Stimulated activated CD4-positive, alpha-beta T cell treated with anti-CD3 and anti-CD28 coated beads, Interleukin-1b, Interleukin-23, amount 100 ng/mL, for 24 hours (primary cell): ENCODE results near the gene PADI4.

Experiments
- DNase-seq, 4 experiments: peaks; one replicate each; pipeline ENCODE4 v3.0.0-alpha.2; 2020; ENCODE audit warnings: low read depth in 4 of 4, low spot score in 1 of 4

Gene PADI4

DNA sequence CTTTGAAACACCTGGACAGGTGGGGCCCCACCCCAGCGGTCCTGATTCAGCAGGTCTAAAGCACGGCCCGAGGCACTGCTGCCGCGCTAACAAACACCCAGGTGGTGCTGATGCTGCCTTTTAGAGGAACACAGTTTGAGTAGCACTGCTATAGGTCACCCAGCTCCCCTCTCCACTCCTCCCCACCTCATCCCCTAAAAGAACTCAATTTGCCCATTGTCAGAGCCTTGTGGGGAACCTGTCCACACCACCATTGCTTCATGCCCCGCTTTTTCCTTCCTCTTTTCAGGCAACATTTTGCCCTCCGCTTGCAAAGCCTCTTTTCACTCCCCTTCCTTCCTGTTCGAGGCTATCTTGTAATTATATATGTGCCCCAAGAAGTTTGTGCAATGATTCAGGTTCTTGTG is 26.2 kb upstream of the PADI4 start:
- DNase-seq, result no peak

DNA sequence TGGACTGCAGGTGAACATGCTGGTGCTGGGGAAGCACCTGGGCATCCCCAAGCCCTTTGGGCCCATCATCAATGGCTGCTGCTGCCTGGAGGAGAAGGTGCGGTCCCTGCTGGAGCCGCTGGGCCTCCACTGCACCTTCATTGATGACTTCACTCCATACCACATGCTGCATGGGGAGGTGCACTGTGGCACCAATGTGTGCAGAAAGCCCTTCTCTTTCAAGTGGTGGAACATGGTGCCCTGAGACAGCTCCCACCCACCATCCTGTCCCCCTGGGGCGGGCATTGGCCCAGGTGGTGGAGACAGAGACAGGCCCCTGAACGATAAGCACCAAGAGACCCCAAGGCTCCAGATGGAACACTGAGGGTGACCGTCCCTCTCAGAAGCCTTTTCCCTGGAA is 25.2 kb upstream of the PADI4 start:
- DNase-seq, result no peak

DNA sequence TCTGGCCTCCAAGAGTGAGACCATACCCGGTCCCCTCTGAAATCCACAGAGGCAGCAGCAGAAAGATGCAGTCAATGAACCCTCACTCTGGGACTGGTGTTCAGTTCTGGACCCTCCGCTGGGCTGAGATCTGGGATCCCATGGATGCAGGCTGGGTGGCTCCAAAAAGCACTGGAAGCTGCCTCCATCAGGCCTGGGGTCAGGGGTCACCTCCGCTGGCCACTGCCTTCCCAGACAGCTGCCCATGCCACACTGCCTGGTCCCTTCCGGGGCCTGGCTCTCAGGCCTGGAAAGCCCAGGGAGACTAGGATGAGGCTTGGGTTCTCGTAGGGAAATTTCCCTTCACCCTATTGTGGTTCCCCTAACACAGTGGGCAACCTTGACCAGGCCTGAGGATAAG is 21.4 kb upstream of the PADI4 start:
- DNase-seq, result no peak

DNA sequence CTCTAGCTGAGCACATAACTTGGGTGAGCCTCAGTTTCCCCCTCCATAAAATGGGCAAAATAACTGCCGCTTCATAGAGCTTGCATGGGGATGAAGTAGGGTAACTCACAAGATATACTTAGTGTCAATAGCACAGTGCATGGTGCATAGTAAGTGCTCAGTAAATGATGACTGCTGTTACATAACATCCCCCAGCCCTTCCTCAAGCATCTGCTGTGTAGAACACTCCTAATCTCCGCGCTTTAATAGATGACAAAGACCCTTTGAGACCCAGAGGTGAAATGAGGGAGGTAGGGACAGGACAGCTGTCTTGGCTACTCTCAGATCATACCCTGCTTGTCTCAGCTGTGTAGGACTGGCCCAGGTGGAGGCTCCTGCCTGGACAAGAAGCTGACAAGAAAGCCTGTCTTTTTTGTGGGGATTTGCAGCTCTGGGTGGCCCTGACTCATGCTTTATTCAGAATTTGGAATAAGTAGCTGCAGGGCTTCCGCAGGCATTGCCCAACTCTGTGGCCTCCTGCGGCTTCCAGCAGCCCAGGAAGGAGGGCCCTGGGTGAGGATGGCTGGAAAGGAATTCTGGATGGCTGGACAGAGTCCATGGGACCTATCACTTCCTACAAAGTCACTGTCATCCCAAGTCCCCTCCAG is 20.7 kb upstream of the PADI4 start:
- DNase-seq, result no peak

DNA sequence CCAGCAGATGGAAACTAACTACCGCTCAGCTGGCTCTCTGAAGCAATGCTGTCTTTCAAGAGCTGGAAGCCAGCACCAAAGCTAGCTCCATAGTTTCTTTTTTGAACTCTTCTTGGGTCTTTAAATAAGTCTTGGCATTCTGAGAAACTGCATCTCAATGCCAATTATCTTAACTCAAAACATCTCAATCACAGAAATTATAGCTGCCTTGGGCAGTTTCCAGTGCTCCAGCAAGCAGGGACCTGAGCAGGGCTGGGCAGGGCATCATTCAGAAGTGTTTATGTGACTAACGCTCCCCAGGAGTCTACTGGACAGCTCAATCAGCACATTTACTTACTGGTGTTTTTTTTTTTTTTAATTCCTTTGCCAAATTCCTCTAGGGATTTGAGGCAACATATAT is 18.3 kb upstream of the PADI4 start:
- no peak for DNase-seq

DNA sequence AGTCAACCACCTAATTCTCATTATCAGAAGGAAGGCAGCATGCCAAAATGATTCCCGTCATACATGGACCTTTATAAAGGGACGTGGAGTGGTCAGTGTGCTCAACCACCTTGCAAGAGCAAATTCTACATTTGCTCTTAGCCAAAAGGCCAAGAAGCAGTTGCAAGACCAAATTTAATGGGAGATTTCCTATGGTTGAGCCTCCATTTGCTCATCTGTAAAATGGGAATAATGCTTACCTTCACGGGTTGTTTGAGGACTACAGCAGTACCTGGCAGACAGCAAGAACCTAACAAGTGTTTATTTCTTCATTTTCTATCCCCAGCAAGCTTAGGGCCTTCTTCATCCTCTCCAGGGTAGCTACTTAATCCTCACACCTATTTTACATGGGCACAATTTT is 17.4 kb upstream of the PADI4 start:
- no peak for DNase-seq

DNA sequence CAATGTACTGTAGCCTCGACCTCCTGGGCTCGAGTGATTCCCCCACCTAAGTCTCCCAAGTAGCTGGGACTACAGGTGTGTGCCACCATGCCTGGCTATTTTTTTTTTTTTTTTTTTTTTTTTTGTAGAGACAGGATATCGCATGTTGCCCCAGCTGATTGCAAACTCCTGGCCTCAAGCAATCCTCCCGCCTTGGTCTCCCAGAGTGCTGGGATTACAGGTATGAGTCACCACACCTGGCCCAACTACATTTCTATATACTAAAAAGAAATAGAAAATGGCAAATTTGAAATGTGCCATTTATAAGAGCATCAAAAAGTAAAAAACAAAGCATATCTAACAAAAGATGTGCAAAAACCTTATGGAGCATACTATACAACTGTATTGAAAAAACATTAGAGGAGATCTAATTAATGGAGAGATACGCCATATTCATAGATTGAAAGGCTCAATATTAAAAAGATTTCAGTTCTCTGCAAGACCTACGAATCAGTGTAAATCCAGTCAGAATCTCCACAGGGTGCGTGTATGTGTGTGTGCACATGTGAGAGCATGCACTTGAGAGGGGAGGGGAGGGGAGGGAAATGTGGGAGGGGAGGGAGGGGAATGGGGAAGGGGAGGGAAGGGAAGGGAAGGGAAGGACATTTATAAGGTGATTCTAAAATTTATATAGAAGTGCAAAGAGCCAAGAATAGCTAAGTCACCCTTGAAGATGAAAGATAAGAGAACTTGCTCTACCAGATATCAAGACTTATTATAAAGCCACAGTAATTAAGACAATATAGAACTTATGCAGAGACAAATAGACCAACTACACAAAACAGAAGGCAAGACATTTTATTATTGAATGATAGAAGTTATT is 15.5 kb upstream of the PADI4 start:
- no peak for DNase-seq

DNA sequence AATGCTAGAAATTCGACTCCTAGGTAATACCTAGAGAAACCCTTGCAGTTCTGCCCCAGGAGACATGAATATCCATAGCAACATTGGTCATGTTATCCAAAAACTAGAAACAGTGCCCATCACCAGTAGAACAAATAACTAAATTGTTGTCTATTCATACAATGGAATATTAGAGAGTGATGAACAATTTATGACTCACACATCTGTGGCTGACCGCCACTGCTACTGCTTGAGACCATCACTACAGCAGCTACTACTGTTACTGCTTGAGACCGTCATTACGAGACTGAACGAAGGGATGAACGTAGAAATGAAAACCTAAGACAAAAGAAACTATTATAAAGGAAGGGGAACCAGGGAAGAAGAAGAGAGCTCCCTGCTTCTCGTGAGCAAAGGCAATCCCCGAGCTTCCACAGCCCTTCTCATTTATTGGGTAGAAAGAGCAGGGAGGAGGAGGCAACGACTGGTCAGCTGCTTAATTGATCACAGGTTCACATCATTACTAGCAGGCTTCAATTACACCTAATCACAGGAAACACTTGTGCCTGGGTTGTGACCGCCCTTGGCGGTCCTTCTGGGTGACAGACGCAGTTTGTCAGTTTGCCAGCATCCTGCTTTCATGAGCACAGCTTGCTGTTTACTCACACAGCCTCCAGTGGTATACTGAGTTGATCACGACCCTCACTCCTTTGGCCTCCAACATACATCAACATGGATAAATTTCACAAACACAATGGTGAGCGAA is 14.1 kb upstream of the PADI4 start:
- DNase-seq, result no peak

DNA sequence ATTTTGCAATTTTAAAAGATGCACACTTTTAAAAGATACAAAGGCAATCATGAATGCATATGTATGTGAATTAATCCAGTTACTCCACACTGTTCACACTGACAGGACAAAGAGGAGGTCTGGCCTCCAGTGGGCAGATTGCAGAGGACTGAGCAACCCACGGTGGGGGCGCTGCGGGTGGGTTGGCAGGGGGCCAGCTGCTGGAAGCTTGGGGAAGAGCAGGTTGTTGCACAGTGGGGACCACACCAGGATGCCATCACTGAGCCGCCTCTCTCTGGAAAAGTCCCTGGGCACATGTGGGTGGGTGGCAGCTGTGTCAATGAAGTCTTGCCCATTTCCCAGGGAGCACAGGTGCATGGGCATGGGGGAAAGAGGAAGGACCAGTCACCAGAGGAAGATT is 12.7 kb upstream of the PADI4 start:
- DNase-seq, result no peak

DNA sequence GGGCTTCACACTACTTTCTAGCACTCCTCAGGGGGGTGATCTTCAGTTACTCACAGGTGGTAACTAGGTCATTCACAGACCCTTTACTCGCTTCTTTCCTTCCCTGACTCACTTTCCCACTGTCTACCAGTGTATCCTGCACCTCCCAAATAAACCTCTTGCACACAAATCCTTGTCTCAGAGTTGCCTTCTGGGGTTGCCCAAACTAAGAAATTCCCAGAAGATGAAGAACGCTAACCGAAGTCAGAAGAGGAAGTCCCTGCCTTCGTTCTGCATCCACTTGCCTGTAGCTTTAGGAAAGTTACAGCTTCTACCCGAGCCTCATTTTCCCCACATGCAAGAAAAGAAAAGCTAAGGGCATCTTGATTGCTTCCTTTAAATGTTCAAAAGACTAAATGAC is 11.9 kb upstream of the PADI4 start:
- no peak for DNase-seq

DNA sequence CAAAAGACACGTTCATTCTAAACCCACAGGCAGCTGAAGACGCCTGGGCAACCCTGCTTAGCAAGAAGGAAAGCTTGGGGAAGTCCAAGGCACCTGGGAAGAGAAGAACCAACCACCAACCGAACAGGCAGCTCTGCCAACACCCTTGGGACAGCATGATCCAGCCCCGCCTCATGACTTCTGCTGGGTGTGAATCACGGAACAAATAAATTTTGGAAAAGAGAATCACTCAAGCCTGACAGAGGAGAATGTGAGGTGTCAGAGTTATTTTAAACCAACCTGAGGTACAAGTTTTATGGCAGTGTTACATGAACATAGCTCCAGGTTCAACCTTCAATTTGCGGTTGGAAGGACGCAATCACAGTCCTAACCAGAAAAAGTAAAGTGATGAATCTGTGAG is 10.0 kb upstream of the PADI4 start:
- no peak for DNase-seq

DNA sequence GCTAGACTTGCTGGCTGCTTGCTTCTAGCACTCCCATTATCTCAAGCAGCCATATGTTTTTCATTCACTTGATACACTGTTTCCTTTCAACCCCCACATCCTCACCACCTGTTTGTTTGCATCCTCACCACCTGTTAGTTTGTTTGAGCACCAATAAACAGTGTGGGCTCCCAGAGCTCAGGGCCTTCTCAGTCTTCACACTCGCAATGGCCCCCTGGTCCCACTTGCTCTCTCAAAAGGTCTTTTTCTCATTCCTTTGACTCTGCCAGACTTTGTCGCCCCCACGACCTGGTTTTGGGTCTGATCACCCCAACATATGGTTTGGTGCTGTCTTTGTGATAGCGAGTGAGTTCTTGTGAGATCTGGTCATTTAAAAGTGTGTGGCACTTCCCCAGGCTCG is 6.2 kb upstream of the PADI4 start:
- no peak for DNase-seq

DNA sequence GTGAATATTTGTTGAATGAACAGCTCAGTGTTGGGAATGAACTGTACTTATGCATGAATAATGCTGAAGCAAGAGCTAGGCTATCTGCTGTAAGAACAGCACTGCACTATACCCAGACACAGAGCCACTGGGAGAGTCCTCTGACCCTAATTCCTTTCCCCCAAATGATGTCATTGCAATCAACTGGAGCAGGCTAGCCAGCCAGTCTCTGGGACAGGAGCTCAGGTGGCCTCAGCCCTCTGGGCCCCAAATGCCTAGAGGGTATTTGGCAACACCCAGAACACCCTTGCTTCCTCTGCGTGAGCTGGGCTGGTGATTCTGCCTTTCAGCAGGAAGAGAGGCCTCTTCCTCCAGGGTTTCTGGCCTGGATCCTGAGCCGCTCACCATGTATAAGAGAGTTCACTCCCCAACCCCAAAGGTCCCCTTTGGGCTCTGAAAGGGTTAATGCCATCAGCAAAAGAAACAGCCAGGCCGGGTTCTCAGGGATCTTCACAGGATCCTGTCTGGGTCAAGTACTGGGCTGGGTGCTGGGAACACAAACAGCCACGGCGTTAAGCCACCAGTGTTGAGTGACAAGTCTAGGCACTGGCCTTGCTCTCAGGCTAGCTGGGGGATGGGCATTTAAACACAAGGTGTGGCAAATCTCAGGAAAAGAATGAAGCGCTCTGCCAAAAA is 3.7 kb upstream of the PADI4 start:
- DNase-seq, result no peak

DNA sequence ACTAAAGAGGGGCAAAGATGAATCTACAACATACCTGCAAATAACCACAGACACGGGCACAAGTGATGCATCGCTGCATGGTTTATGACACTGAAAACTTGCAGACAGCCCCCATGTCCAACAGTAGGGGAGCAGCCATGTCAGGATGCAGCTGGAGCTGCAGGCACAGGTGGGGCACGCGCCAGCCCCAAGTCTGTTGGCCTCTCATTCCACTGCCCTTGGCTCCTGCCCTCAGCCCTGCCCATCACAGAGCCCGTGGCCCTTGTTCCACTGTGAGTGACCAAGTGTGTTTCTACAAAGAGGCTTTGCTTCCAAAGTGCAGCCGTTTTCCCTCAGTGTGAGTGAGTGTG is 3.2 kb upstream of the PADI4 start:
- no peak for DNase-seq

DNA sequence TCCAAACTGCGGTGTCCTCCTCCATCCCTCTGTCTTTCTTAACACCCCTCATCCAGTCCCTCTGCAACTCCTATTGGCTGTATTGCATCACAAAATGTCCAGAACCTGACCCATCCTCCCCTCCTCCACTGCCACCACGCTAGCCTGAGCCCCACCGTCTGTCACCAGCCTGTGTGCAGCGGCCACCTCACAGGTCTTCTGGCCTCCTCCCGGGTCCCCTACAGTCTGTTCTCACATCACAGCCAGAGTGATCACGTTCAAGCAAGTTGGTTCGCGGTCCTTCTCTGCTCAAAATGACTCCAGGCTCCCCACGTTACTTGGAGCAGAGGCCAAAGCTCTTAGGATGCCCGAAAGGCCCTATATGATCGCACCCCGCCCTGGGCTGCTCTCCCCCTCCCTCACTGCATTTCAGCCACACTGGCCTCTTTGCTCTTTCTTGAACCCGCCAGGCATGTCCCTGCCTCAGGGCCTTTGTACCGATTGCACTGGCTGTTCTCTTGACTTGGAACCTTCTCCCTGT is 2.4 kb upstream of the PADI4 start:
- DNase-seq, result no peak

DNA sequence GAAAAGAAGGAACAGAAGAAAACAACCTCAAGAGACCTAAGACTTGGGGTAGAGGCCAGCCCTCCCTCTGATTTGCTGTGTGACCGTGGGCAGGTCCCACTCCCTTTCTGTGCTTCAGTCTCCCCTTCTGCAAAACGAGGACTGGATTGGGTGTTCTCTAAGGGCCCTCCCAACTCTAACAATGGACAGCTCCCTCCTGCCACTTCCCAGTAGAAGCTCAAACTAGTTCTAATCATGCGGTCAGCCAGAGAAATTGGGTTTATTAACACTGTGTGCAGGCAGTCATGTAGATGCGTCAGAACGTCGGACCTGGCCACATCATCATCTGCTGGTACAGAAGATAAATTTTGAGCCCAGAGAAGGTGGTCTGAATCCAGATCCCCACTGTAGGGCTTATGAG is 1.6 kb upstream of the PADI4 start:
- DNase-seq, result no peak

DNA sequence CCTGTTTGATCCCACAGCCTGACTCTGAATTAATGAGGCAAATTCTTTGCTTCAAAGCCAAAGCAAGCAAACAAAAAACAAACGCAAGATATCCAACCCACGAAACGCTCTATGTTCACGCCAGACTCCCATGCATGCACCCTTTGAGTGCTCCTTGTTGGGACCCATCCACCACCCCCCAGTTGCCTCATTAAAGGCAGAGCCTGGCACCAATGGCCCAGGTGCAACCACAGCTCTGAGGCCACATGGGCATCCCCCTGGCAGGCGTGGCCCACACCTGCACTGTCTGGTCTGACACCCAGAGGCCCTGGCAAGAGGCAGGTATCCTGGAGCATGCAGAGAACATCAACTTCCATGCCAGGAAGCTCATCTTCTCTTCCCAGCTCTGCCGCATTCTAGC is 1.1 kb upstream of the PADI4 start:
- no peak for DNase-seq

DNA sequence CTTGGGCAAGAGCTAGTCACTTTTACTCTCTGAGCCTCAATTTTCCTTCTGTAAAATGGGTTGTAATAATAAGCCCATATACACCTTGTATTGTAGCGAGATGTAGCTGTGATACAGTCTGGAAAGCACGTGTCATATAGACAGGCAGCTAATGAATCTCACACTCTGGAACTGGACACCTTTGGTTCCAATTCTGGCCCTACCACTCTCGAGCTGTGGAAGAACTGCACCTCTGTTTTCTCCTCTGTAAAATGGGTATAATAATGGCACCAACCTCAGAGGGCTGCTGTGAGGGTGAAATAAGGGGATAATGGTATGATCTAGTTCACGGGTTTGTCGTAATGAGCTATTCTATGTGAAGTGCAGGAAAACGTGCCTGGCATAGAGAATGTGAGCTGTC is 668 bp upstream of the PADI4 start:
- DNase-seq, result no peak

DNA sequence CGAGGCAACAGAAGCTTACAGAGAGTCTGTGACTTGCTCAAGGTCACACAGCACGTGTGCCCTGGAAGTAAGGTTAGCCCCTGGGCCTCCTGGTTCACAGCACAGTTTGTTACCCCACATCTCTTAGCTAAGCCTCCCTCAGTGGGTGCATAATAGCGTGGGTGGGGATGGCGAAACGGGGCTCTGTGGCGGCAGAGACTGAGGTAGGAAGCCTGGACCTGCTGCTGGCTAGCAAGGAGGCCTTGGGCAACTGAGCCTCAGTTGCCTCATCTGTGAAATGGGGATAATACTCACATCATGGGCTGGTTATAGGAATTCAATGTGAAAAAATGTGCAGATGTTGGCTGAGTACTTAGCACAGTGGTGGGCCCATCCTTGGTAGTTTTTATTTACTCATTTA is 596 bp downstream of the PADI4 start:
- no peak for DNase-seq

DNA sequence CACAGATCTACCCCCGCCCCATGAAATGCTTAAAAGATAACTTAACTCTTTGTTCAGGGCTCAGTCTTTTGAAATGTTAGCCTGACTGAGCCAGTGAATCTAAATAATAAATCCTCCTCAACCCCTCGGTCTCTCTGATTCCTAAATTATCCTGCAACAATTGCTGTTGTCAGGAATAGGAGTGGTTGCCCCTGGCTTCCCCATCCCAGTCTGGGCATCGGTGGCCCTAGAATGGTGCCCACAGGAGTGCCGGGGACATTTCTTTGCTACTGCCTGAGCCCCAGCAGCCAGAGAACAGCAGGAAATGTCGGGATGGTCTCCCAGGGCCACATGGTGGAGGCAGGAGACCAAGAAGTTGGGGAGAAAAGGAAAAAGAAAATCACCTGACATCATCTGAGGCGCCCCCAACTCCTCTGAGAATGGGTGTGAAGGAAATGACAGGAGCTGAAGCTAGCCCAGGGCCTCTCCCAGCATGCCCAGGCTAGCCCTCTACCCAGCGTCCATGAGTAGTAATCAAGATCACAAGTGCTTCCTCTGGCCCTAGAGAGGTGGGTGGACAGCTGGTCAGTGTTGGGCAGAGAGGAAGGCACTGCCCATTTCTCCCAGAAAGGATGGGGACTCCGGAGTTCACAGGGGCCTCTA is 1.6 kb downstream of the PADI4 start:
- no peak for DNase-seq

DNA sequence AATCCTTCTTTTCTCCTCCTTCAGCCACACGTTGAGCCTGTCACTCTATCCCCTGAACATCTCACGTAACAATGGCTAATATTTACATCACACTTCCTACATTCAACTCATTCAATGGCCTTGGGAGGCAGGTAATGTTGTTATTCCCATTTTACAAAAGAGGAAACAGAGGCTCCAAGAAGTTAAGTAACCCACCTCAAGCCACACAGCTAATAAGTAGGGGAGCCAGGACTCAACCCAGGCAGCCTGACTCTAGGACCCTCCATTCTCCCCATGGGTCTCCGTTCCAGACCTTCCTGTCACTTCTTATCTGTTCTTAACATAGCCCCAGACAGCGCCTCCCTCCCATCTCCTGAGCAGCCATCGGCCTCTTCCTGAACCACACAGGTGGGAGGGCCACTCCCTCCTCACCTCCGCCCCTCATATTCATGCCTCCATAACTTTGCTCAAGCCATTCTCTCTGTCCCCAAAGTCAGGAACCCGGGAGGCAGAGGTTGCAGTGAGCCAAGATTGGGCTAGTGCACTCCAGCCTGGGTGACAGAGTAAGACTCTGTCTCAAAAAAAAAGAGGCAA is 2.2 kb downstream of the PADI4 start:
- no peak for DNase-seq
